H9 (cell line): Measurements from ENCODE around the gene TTC21B. TPM values are rescaled to one million over a fixed set of nuclear protein-coding genes. Genes with fewer than 3 reads are reported as not detected.

Experiments used
- DNase-seq: peaks from one replicate; pipeline ENCODE4 v3.0.0-alpha.2; 2017
- H2AFZ ChIP-seq: one replicate; pipeline ENCODE4 v1.6.1; 2013; ENCODE audit warnings: mild to moderate bottlenecking, low read length, control low read depth, moderate library complexity
- H2AK5ac ChIP-seq: 2 replicates; pipeline ENCODE4 v1.6.1; 2013; ENCODE audit warnings: low read length, control low read depth, mixed read lengths; ENCODE audit not compliant: insufficient read length
- H2BK120ac ChIP-seq: one replicate; pipeline ENCODE4 v1.6.1; 2013; ENCODE audit warnings: low read depth, mild to moderate bottlenecking, low read length, control low read depth, inconsistent platforms; ENCODE audit not compliant: poor library complexity, severe bottlenecking
- H2BK12ac ChIP-seq: 2 replicates; pipeline ENCODE4 v1.6.1; 2013; ENCODE audit warnings: low read length, control low read depth, mixed read lengths, low read depth; ENCODE audit not compliant: insufficient read length
- H2BK15ac ChIP-seq: 2 replicates; pipeline ENCODE4 v1.6.1; 2013; ENCODE audit warnings: low read depth, low read length, control low read depth
- H2BK20ac ChIP-seq: one replicate; pipeline ENCODE4 v1.6.1; 2013; ENCODE audit warnings: low read depth, mild to moderate bottlenecking, low read length, control low read depth, inconsistent platforms; ENCODE audit not compliant: poor library complexity, severe bottlenecking
- H2BK5ac ChIP-seq: 2 replicates; pipeline ENCODE4 v1.6.1; 2013; ENCODE audit warnings: low read length, control low read depth, mixed read lengths; ENCODE audit not compliant: insufficient read length
- H3K14ac ChIP-seq: 2 replicates; pipeline ENCODE4 v1.6.1; 2013; ENCODE audit warnings: low read length, control low read depth; ENCODE audit not compliant: insufficient read depth
- H3K18ac ChIP-seq: 2 replicates; pipeline ENCODE4 v1.6.1; 2013; ENCODE audit warnings: low read depth, mild to moderate bottlenecking, mixed read lengths, low read length, control low read depth; ENCODE audit not compliant: insufficient read length
- H3K23ac ChIP-seq: 2 replicates; pipeline ENCODE4 v1.6.1; 2013; ENCODE audit warnings: low read length, control low read depth, mixed read lengths, low read depth; ENCODE audit not compliant: insufficient read length
- H3K23me2 ChIP-seq: 2 replicates; pipeline ENCODE4 v1.6.1; 2013; ENCODE audit warnings: low read depth, mild to moderate bottlenecking, mixed read lengths, low read length, control low read depth; ENCODE audit not compliant: insufficient read length, poor library complexity, severe bottlenecking
- H3K27ac ChIP-seq: 2 replicates; pipeline ENCODE4 v1.5.1; 2013; ENCODE audit warnings: low read length, control low read depth, mixed read lengths, low read depth; ENCODE audit not compliant: insufficient read length
- H3K27me3 ChIP-seq: 2 replicates; pipeline ENCODE4 v1.6.1; 2013; ENCODE audit warnings: low read length, control low read depth, inconsistent platforms; ENCODE audit not compliant: insufficient read depth
- H3K4ac ChIP-seq: 2 replicates; pipeline ENCODE4 v1.6.1; 2013; ENCODE audit warnings: low read depth, mild to moderate bottlenecking, control low read depth, inconsistent platforms, low read length, moderate library complexity
- H3K4me1 ChIP-seq: 2 replicates; pipeline ENCODE4 v1.6.1; 2013; ENCODE audit warnings: low read length, control low read depth, inconsistent platforms; ENCODE audit not compliant: insufficient read depth
- H3K4me2 ChIP-seq: 2 replicates; pipeline ENCODE4 v1.6.1; 2013; ENCODE audit warnings: low read length, control low read depth, mixed read lengths; ENCODE audit not compliant: insufficient read length, insufficient read depth
- H3K56ac ChIP-seq: 2 replicates; pipeline ENCODE4 v1.6.1; 2013; ENCODE audit warnings: low read depth, mild to moderate bottlenecking, mixed read lengths, low read length, control low read depth; ENCODE audit not compliant: insufficient read length
- H3K79me1 ChIP-seq: 2 replicates; pipeline ENCODE4 v1.6.1; 2013; ENCODE audit warnings: low read depth, mild to moderate bottlenecking, moderate library complexity, low read length, control low read depth, inconsistent platforms; ENCODE audit not compliant: insufficient read depth, poor library complexity, severe bottlenecking
- H3K79me2 ChIP-seq: 2 replicates; pipeline ENCODE4 v1.6.1; 2013; ENCODE audit warnings: low read length, control low read depth, inconsistent platforms; ENCODE audit not compliant: insufficient read depth
- H3K9ac ChIP-seq: 2 replicates; pipeline ENCODE4 v1.6.1; 2013; ENCODE audit warnings: low read length, control low read depth, mixed read lengths; ENCODE audit not compliant: insufficient read length; ENCODE audit errors: extremely low read depth
- H3K9me3 ChIP-seq: one replicate; pipeline ENCODE4 v1.6.1; 2013; ENCODE audit warnings: low read depth, low read length, inconsistent platforms; ENCODE audit not compliant: control insufficient read depth
- H3T11ph ChIP-seq: one replicate; pipeline ENCODE4 v1.6.1; 2013; ENCODE audit warnings: mild to moderate bottlenecking, low read length, control low read depth, inconsistent platforms
- H4K20me1 ChIP-seq: one replicate; pipeline ENCODE4 v1.6.1; 2013; ENCODE audit not compliant: control insufficient read depth, insufficient read length, insufficient read depth
- H4K5ac ChIP-seq: 2 replicates; pipeline ENCODE4 v1.6.1; 2013; ENCODE audit warnings: low read depth, mild to moderate bottlenecking, mixed read lengths, low read length, control low read depth; ENCODE audit not compliant: insufficient read length
- H4K8ac ChIP-seq: replicated peaks from 2 replicates; pipeline ENCODE4 v1.6.1; 2013; ENCODE audit warnings: low read length, control low read depth, mixed read lengths, low read depth; ENCODE audit not compliant: insufficient read length
- H4K91ac ChIP-seq: 2 replicates; pipeline ENCODE4 v1.6.1; 2013; ENCODE audit warnings: low read depth, mild to moderate bottlenecking, moderate library complexity, mixed read lengths, low read length, control low read depth; ENCODE audit not compliant: insufficient read length
- H3K27ac Mint-ChIP-seq, 3 experiments: 2 replicates in 2 of 3; 3 replicates in 1 of 3; pipeline ENCODE4 v1.8.0; 2020 to 2021; ENCODE audit warnings: mixed read lengths in 3 of 3, mild to moderate bottlenecking in 1 of 3, moderate library complexity in 1 of 3
- H3K27me3 Mint-ChIP-seq: 2 replicates; pipeline ENCODE4 v1.8.0; 2021; ENCODE audit warnings: low read depth, mild to moderate bottlenecking, moderate library complexity, mixed read lengths
- H3K36me3 Mint-ChIP-seq, 3 experiments: 2 replicates in 2 of 3; 3 replicates in 1 of 3; pipeline ENCODE4 v1.8.0; 2020 to 2021; ENCODE audit warnings: low read depth in 3 of 3, mixed read lengths in 3 of 3; ENCODE audit not compliant: insufficient read depth in 1 of 3
- H3K4me1 Mint-ChIP-seq, 2 experiments: 2 replicates each; pipeline ENCODE4 v1.8.0; 2020; ENCODE audit warnings: mixed read lengths in 2 of 2
- H3K4me3 Mint-ChIP-seq, 2 experiments: 2 replicates in 1 of 2; 3 replicates in 1 of 2; pipeline ENCODE4 v1.8.0; 2020 to 2021; ENCODE audit warnings: mild to moderate bottlenecking in 2 of 2, mixed read lengths in 2 of 2, moderate library complexity in 1 of 2
- H3K9me3 Mint-ChIP-seq, 2 experiments: 2 replicates in 1 of 2; 3 replicates in 1 of 2; pipeline ENCODE4 v1.8.0; 2020; ENCODE audit warnings: mild to moderate bottlenecking in 2 of 2, mixed read lengths in 2 of 2, moderate library complexity in 1 of 2
- WGBS: extraction: QIAGEN DNeasy Blood & Tissue Kit; methylation state at CpG from one replicate; pipeline ENCODE4 v1.1.7; 2013; ENCODE audit warnings: missing lambda C conversion rate, low lambda C conversion rate, mixed read lengths; ENCODE audit not compliant: insufficient read length; ENCODE audit errors: extremely low coverage; 5-methylcytosine and 5-hydroxymethylcytosine counted together
- total RNA-seq: library from RNA; stranded (reverse); gene quantifications from 2 replicates; pipeline ENCODE4 v1.2.1, GENCODE V29; 2021
- TF ChIP-seq, protein P1 (sequence below): fragments of 200-600 bp; sonication (generic); conservative IDR thresholded peaks from 3 replicates; pipeline ENCODE4 v1.8.0; 2021; ENCODE audit warnings: antibody characterized with exemption, mild to moderate bottlenecking

Gene TTC21B
- total RNA-seq, 1 experiment from 2014 or later: 16.6 TPM

DNA sequence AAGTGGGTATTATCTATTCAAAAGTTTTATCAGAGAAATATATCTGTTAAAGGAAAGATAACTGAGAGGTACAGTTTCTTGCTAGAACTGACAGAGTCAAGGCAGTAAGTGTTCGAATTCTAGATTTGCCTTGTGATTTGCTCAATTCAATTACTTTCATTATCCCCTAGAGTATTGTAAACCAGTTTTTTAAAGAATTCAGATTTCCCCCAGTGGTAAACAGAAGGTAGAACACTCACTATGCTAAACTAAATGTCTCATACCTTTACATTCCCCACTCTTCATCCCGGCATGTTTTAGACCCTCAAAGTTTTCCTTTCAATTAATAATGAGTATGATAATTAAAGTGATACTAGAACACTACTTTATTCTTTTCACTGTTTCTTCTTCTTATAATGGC is 28.6 kb downstream of the TTC21B start:
- no peaks in the 10 kb centered on the region for H3K9me3 Mint-ChIP-seq
- Histone ChIP-seq H3K18ac (no peak overlapping the region), H3K9me3 (no peaks in the 10 kb centered on the region), H3K4ac (no peak overlapping the region), H3K9ac (no peak overlapping the region), H2BK15ac (no peak overlapping the region), H2AK5ac (no peak overlapping the region), H4K5ac (no peak overlapping the region), H3K27me3 (no peaks in the 10 kb centered on the region), H3K27ac (no peak overlapping the region), H3K23ac (no peak overlapping the region), H2BK20ac (no peak overlapping the region), H4K8ac (no peak overlapping the region), H3K14ac (no peak overlapping the region), H3K79me1 (no peaks in the 10 kb centered on the region), H3K4me2 (no peak overlapping the region), H2BK120ac (no peak overlapping the region), H2BK12ac (no peak overlapping the region), H3T11ph (no peak overlapping the region), H2BK5ac (no peak overlapping the region), H3K4me1 (no peaks in the 10 kb centered on the region), H3K23me2 (no peaks in the 10 kb centered on the region), H4K91ac (no peak overlapping the region), H3K56ac (no peak overlapping the region), H4K20me1 (no peaks in the 10 kb centered on the region), H2AFZ (no peak overlapping the region), H3K79me2 (no peaks in the 10 kb centered on the region)
- H3K4me3 Mint-ChIP-seq: no peak overlapping the region
- no CpG with 5 or more reads among the region's 2 CpGs for WGBS
- H3K36me3 Mint-ChIP-seq: peaks cover 4 to 34% (median 25%) of the 10 kb centered on the region in 3 experiments; a peak in 6 of 7 replicates
- no peaks in the 10 kb centered on the region for H3K4me1 Mint-ChIP-seq
- H3K27me3 Mint-ChIP-seq: no peaks in the 10 kb centered on the region
- TF ChIP-seq, protein P1, sequence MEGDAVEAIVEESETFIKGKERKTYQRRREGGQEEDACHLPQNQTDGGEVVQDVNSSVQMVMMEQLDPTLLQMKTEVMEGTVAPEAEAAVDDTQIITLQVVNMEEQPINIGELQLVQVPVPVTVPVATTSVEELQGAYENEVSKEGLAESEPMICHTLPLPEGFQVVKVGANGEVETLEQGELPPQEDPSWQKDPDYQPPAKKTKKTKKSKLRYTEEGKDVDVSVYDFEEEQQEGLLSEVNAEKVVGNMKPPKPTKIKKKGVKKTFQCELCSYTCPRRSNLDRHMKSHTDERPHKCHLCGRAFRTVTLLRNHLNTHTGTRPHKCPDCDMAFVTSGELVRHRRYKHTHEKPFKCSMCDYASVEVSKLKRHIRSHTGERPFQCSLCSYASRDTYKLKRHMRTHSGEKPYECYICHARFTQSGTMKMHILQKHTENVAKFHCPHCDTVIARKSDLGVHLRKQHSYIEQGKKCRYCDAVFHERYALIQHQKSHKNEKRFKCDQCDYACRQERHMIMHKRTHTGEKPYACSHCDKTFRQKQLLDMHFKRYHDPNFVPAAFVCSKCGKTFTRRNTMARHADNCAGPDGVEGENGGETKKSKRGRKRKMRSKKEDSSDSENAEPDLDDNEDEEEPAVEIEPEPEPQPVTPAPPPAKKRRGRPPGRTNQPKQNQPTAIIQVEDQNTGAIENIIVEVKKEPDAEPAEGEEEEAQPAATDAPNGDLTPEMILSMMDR: no peak; the same call in 2 of the 3 replicates
- DNase-seq: no peak
- no peak overlapping the region for H3K27ac Mint-ChIP-seq
